HG03442 (cell line): Measurements from ENCODE around the gene TMPRSS4.

Experiments used
- ATAC-seq: cut with Tn5 transposase; IDR thresholded peaks from one replicate; pipeline ENCODE4 v1.9.1; 2021; ENCODE audit warnings: mild to moderate bottlenecking, moderate library complexity; ENCODE audit not compliant: unreplicated experiment

The TMPRSS4 gene

GRCh38 chr11:118170882-118171268 lies 94.0 kb downstream of the TMPRSS4 start:
- no peak for ATAC-seq
